Peyer's patch (tissue), 4 donors: ENCODE measurements around the gene NOVA1.

Experiments
- CTCF ChIP-seq, 6 experiments: fragments of 450-650 bp in 4 of 6; fragments of 200-600 bp in 2 of 6; sonication (generic) in 1 of 6; IDR thresholded peaks; one replicate each; pipeline ENCODE4 v1.5.1; 2017 to 2019; ENCODE audit warnings: antibody characterized with exemption in 6 of 6, mild to moderate bottlenecking in 3 of 6, moderate library complexity in 1 of 6
- POLR2A ChIP-seq, 2 donors: fragments of 450-650 bp; IDR thresholded peaks; one replicate each; pipeline ENCODE4 v1.5.1; 2017; ENCODE audit warnings: antibody characterized with exemption in 2 of 2, mild to moderate bottlenecking in 2 of 2, moderate library complexity in 2 of 2

GRCh38 chr14:26478967-26479366 lies 118.9 kb downstream of the NOVA1 start:
- TF ChIP-seq CTCF (IDR thresholded peaks at IDR 0.05) (no peak), POLR2A (IDR thresholded peaks at IDR 0.05) (no peak)
